ENCODE data around the gene TANGO6.

- TF ChIP-seq CTCF (IDR thresholded peaks at IDR 0.05) (no peak), ZFX (IDR thresholded peaks at IDR 0.05; ENCODE audit: borderline replicate concordance) (no peak)
Observed at GRCh38 chr16:69056421-69056820, 213.1 kb downstream of the TANGO6 start.
